ENCODE data around the gene MKRN2. TPM values are rescaled to one million over a fixed set of nuclear protein-coding genes. Genes with fewer than 3 reads are reported as not detected.
"Not testable (repeated sequence)": the region's sequence is repeated elsewhere in the genome, so short reads cannot be mapped to it uniquely, and the experiment has no call there.

Gene MKRN2
- polyA plus RNA-seq, 1 donor, result 32.8 TPM

DNA sequence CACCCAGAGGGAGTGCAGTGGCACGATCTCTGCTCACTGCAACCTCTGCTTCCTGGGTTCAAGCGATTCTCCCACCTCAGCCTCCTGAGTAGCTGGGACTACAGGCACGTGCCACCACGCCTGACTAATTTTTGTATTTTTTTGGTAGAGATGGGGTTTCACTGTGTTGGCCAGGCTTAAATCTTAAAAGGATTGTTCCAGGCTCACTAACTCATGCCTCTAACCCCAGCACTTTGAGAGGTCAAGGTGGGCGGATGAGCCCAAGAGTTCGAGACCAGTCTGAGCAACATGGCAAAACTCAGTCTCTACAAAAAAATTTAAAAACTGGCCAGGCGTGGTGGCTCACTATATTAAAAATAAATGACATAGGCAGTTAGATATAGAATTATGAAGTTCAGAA lies 74.0 kb downstream of the MKRN2 start:
- not testable (repeated sequence) for DNase-seq

DNA sequence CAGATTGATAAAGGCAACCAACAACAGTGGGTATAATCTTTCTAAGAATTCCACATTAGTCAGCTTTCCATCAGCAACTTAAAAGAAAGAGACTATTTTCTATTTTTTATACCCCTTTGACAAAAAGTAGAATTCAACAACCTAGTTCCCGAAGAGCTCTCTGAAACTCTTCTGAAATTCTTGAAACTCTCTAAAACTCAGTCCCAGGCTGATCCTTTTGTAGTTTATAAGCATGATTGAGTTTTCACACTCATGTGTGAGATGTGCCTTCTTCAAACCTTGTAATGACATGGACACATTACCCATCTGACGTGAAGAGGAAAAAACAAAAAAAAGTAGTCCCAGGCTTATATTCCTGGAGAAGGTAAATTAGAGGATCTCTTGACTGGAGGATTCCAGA lies 75.6 kb downstream of the MKRN2 start:
- DNase-seq, result no peak

DNA sequence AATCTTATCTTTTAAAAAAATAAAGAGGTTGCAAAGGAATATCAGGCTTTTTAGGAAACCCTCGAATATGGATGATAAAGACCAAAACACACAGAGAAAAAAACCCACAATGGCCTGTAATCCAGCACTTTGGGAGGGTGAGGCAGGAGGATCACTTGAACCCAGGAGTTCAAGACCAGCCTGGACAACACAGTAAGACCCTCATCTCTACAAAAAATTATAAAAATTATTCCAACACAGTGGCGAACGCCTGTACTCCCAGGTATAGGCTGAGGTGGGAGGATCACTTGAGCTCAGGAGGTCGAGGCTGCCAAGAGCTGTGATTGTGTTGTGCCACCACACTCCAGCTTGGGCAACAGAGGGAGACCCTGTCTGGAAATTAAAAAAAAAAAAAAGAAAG lies 76.2 kb downstream of the MKRN2 start:
- DNase-seq, result no peak

Other genes starting within 250 kb of the MKRN2 start
- 14.4 TPM for gene TSEN2, start 72.6 kb upstream of the MKRN2 start, polyA plus RNA-seq (ENCODE audit: insufficient read length)
- 0.70 TPM for gene MKRN2OS, start 11.6 kb upstream of the MKRN2 start, polyA plus RNA-seq (ENCODE audit: insufficient read length)
- 109 TPM for gene RAF1, start 107.0 kb downstream of the MKRN2 start, polyA plus RNA-seq (ENCODE audit: insufficient read length)
- 18.9 TPM for gene TMEM40, start 202.2 kb downstream of the MKRN2 start, polyA plus RNA-seq (ENCODE audit: insufficient read length)
- 63.9 TPM for gene CAND2, start 239.6 kb downstream of the MKRN2 start, polyA plus RNA-seq (ENCODE audit: insufficient read length)